GM18517 (cell line): ENCODE results near the gene PKP1.

Experiments
- ATAC-seq: cut with Tn5 transposase; IDR thresholded peaks from one replicate; pipeline ENCODE4 v1.9.1; 2021; ENCODE audit warnings: mild to moderate bottlenecking, moderate library complexity; ENCODE audit not compliant: unreplicated experiment

The PKP1 gene

GRCh38 chr1:201260236-201260590 lies 23.1 kb upstream of the PKP1 start:
- no peak for ATAC-seq

- no peak for ATAC-seq
Observed at GRCh38 chr1:201260648-201261311, 22.5 kb upstream of the PKP1 start.

- no peak for ATAC-seq
Observed at GRCh38 chr1:201261771-201262547, 21.3 kb upstream of the PKP1 start.

GRCh38 chr1:201262963-201263608 lies 20.2 kb upstream of the PKP1 start:
- no peak for ATAC-seq

GRCh38 chr1:201264072-201264471 lies 19.2 kb upstream of the PKP1 start:
- no peak for ATAC-seq

DNA sequence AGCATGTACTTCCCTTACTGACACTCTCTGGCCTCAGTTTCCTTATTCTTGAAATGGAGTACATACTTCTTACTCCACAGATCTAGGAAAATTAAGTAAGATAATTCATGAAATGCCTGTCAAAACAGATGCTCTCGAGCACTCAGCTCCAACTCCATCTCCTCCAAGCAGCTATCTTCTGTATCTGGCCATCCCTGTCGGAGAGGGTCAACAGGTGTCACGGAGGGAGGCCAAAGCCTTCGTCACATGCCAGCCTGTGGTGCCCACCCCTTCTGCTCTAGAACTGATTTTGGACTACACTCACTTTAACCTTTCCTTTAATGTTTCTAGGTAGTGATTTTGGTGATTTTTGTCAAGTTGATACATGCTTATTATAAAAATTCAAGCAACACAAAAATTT lies 18.8 kb upstream of the PKP1 start:
- no peak for ATAC-seq

- no peak for ATAC-seq
Observed at GRCh38 chr1:201265756-201266155, 17.6 kb upstream of the PKP1 start.

GRCh38 chr1:201266276-201266675 lies 17.0 kb upstream of the PKP1 start:
- no peak for ATAC-seq

- ATAC-seq, result no peak
Observed at GRCh38 chr1:201266774-201267173, 16.5 kb upstream of the PKP1 start.

GRCh38 chr1:201267481-201268229 lies 15.7 kb upstream of the PKP1 start:
- ATAC-seq, result no peak

DNA sequence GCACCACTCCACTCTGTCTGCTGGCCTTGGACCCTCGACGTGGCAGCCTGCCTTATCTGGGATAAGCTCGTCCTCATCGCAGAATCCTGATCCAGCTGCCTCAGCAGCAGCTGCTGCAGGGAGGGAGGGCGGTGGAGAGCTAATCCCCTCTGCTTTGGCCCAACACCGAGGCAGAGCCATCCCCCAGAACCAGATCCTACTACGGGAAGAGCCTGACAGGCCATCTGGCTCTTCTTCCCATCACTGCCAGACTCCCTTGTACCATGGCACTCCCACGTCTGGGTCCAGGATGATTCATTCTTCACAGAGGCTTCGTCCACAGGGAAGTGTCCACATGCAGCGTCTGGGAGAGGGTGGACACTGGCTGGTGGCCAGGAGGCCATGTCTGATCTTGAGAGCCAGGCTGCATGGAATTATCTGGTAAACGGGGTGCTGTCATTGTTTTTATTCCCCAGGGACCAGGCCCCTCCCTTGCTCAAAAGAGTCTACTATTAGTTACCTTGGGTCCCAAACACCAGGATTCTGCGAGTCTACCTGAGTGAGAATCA lies 14.6 kb upstream of the PKP1 start:
- ATAC-seq, result no peak

DNA sequence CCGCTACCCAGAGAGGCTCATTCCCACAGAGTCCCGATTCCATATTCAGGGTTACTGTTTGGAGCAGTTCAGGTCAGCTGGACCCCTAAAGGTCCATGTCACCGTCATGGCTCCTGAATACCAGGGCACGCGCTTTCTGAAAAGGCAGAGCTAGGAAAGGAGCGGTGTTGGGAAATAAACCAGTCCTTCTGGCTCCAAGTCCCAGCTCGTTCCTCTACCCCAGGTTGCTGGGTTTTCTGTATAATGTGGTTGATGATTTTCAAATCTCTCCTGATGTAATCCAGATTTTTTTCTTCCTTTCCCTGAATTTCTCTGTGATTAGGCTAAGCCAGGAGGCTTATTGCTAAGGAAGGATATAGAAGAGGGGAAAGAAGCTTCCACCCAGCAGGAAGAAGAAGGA lies 14.0 kb upstream of the PKP1 start:
- ATAC-seq, result no peak

DNA sequence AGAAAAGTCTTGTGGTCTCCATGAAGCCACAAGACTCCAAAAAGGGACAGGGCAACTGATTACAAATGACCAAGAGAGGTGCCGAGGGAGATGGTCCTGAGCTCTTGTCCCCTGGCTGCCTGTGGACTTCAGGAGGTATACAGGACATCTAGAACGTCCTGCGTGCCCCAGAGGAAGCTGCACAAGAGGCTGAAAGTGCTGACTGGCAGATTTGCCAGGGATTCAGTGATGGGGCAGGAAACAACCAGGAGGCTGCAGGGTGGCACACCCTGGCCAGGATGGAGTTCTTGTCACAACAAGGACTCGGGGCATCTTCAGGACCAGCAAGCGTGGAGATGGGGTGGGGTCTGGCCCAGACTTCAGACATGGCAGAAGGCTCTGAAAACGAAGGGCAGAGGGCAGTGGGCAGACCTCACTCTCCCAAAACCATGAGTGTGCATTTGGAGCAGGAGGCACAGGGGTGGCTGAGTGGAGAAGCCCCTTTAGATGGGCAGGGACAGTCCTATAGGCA lies 13.4 kb upstream of the PKP1 start:
- ATAC-seq, result no peak

GRCh38 chr1:201270616-201271390 lies 12.5 kb upstream of the PKP1 start:
- ATAC-seq, result no peak

- ATAC-seq, result no peak
Observed at GRCh38 chr1:201272799-201273198, 10.5 kb upstream of the PKP1 start.

DNA sequence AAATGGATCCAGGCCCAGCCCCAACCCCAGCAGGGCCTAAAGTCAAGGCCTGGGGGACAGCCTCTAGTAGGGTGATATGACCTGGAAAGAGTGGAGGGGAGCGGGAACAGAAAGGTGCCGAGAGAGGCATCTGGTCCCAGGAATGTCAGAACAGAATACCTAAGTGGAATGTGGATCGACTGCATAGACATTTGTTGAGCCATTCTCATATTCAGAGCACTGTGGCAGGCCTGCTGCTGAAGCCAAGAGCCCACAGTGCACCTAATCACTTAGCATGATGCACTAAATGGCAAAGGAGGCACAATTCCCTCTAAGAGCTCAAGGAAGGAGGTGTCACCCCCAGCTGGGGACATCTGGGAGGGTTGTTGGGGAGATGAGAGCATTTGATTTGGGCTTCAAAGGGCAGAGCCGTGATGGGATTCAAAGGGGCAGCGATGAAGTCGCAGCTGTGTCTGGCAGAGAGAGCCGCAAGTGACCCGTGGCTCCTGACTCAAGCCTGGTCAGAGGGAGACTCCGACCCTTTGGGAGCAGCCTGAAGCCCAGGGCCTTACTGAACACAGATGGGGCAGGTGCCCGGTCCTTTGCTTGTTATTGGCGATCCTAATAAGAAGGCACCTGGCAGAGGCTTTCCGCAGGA lies 8.6 kb upstream of the PKP1 start:
- ATAC-seq, result no peak

DNA sequence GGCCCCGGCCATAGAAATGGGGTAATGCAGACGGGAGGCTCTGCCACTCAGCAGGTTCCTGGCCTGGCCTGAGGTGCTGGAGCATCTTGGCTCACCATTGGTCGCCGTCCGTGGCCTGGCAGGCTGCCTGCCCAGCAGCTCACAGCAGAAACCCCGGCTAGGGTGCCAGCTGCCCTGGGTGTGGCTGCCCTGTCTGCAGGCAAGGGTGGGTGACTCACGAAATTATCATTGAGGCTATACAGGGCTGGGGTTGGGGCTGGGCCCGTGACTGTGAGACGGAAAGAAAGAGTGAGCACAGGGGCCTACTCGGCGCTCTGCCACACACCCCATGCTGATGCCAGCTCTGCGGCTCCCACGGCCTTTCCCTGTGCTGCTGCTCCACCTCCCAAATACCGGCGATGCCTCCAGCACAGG lies 8.0 kb upstream of the PKP1 start:
- ATAC-seq, result no peak

- no peak for ATAC-seq
Observed at GRCh38 chr1:201276891-201277290, 6.4 kb upstream of the PKP1 start.

- no peak for ATAC-seq
Observed at GRCh38 chr1:201277441-201277840, 5.9 kb upstream of the PKP1 start.

- no peak for ATAC-seq
Observed at GRCh38 chr1:201279313-201279712, 4.0 kb upstream of the PKP1 start.
